PC-3 (cell line): ENCODE results near the gene JAKMIP1. TPM values are rescaled to one million over a fixed set of nuclear protein-coding genes. Genes with fewer than 3 reads are reported as not detected.

Experiments used
- ATAC-seq: fragments of 200-7000 bp; cut with Tn5 transposase; 2 replicates; pipeline ENCODE4 v1.9.1; 2020; ENCODE audit warnings: mild to moderate bottlenecking, moderate library complexity
- BruUV-seq: library from RNA; stranded (reverse); fragments of 400-500 nt; replicated peaks from 2 replicates; lab custom pipeline; 2021; lab: Mats Ljungman, UMichigan
- CTCF ChIA-PET: fragments of 300-600 bp; sonication (Branson Sonifier 250); formaldehyde crosslinking; loops from one replicate; lab custom pipeline; 2022; ENCODE audit warnings: antibody characterized with exemption; lab: Charles Lee
- POLR2A ChIA-PET: fragments of 300-600 bp; sonication (Branson Sonifier 250); formaldehyde crosslinking; loops from one replicate; lab custom pipeline; 2022; ENCODE audit warnings: antibody characterized with exemption; ENCODE audit not compliant: unreplicated experiment; lab: Charles Lee
- DNase-seq: peaks from one replicate; pipeline ENCODE4 v3.0.0-alpha.2; 2015
- H2AFZ ChIP-seq: fragments of 300-600 bp; sonication (generic); 2 replicates; pipeline ENCODE4 v1.6.0; 2016; ENCODE audit warnings: antibody characterized with exemption, low read length
- H3F3A ChIP-seq: fragments of 300-600 bp; sonication (generic); one replicate; pipeline ENCODE4 v1.6.0; 2017; ENCODE audit warnings: antibody characterized with exemption, low read length, control low read depth, mild to moderate bottlenecking; ENCODE audit not compliant: unreplicated experiment
- H3K27ac ChIP-seq: fragments of 300-600 bp; sonication (generic); 2 replicates; pipeline ENCODE4 v1.5.1; 2016; ENCODE audit warnings: mild to moderate bottlenecking, low read length
- H3K27me3 ChIP-seq: fragments of 300-600 bp; sonication (generic); 2 replicates; pipeline ENCODE4 v1.6.1; 2016; ENCODE audit warnings: low read length, mixed read lengths
- H3K36me3 ChIP-seq: fragments of 300-600 bp; sonication (generic); 2 replicates; pipeline ENCODE4 v1.6.1; 2016; ENCODE audit warnings: low read depth, mixed run types, low read length, mixed read lengths
- H3K4me1 ChIP-seq: fragments of 300-600 bp; sonication (generic); 2 replicates; pipeline ENCODE4 v1.5.1; 2016; ENCODE audit warnings: low read length; ENCODE audit not compliant: insufficient read depth
- H3K4me2 ChIP-seq: fragments of 300-600 bp; sonication (generic); 2 replicates; pipeline ENCODE4 v1.6.0; 2016; ENCODE audit warnings: low read length
- H3K4me3 ChIP-seq: fragments of 300-600 bp; sonication (generic); 2 replicates; pipeline ENCODE4 v1.5.1; 2016; ENCODE audit warnings: mild to moderate bottlenecking, low read length, mixed read lengths
- H3K79me2 ChIP-seq: fragments of 300-600 bp; sonication (generic); 2 replicates; pipeline ENCODE4 v1.6.1; 2017; ENCODE audit warnings: low read length, mixed read lengths
- H3K9ac ChIP-seq: fragments of 300-600 bp; sonication (generic); 2 replicates; pipeline ENCODE4 v1.6.0; 2016; ENCODE audit warnings: mild to moderate bottlenecking, low read length
- H3K9me2 ChIP-seq: fragments of 300-600 bp; sonication (generic); replicated peaks from 2 replicates; pipeline ENCODE4 v1.6.1; 2016; ENCODE audit warnings: mixed run types, low read length, mixed read lengths
- H3K9me3 ChIP-seq: fragments of 300-600 bp; sonication (generic); 2 replicates; pipeline ENCODE4 v1.6.1; 2016; ENCODE audit warnings: low read length, mixed read lengths
- H4K20me1 ChIP-seq: fragments of 300-600 bp; sonication (generic); 2 replicates; pipeline ENCODE4 v1.6.1; 2016; ENCODE audit warnings: low read length, mixed read lengths
- CTCF ChIP-seq: fragments of 300-600 bp; sonication (generic); conservative IDR thresholded peaks from 2 replicates; pipeline ENCODE4 v1.5.1; 2017; ENCODE audit warnings: antibody characterized with exemption, low read depth, mild to moderate bottlenecking, low read length
- EZH2 ChIP-seq: fragments of 300-600 bp; sonication (generic); IDR thresholded peaks from one replicate; pipeline ENCODE4 v1.6.1; 2017; ENCODE audit warnings: antibody characterized with exemption, mild to moderate bottlenecking, low read length; ENCODE audit not compliant: unreplicated experiment
- EZH2phosphoT487 ChIP-seq: fragments of 300-600 bp; sonication (generic); IDR thresholded peaks from 2 replicates; pipeline ENCODE4 v1.6.1; 2018; ENCODE audit warnings: mild to moderate bottlenecking, antibody characterized with exemption, low read length, borderline replicate concordance
- intact Hi-C: fragments of 100-400 bp; cut with micrococcal nuclease; formaldehyde crosslinking; loops from 2 replicates; pipeline ENCODE4 v1.9.0; 2023
- total RNA-seq: library from RNA; depleted of rRNA; stranded (reverse); fragments of >200 nt; gene quantifications from 2 replicates; pipeline ENCODE4 v1.2.3, GENCODE V29; 2014

JAKMIP1 gene
- total RNA-seq, 1 experiment from 2014 or later, result 0.04 TPM

GRCh38 chr4:6239968-6240367 is 39.6 kb upstream of the JAKMIP1 start:
- POLR2A ChIA-PET, result no interaction called here
- H4K20me1 ChIP-seq, result no peaks in the 10 kb centered on the region
- no peaks in the 10 kb centered on the region for H3K79me2 ChIP-seq
- no peak overlapping the region for H3K4me2 ChIP-seq
- CTCF ChIA-PET, result no interaction called here
- no TSS peak for BruUV-seq
- H2AFZ ChIP-seq, result no peak overlapping the region
- no peaks in the 10 kb centered on the region for H3K4me1 ChIP-seq
- TF ChIP-seq CTCF, result no peak
- TF ChIP-seq EZH2, result no peak
- no peak for TF ChIP-seq EZH2phosphoT487
- no peaks in the 10 kb centered on the region for H3F3A ChIP-seq
- no peaks in the 10 kb centered on the region for H3K9me2 ChIP-seq
- no peaks in the 10 kb centered on the region for H3K27me3 ChIP-seq
- H3K4me3 ChIP-seq, result no peak overlapping the region
- intact Hi-C loops, result no loop called here
- no peak overlapping the region for H3K9ac ChIP-seq
- H3K27ac ChIP-seq, result no peak overlapping the region
- H3K9me3 ChIP-seq, result no peaks in the 10 kb centered on the region
- no peak for ATAC-seq
- no peak for DNase-seq
- H3K36me3 ChIP-seq, result no peaks in the 10 kb centered on the region

- ChIA-PET CTCF (no interaction called here), POLR2A (no interaction called here)
- no peaks in the 10 kb centered on the region for H3K4me1 ChIP-seq
- no peak for ATAC-seq
- no peak overlapping the region for H3K9ac ChIP-seq
- H3K27ac ChIP-seq, result no peak overlapping the region
- H2AFZ ChIP-seq, result no peak overlapping the region
- H3K79me2 ChIP-seq, result no peaks in the 10 kb centered on the region
- no peak for DNase-seq
- no peaks in the 10 kb centered on the region for H4K20me1 ChIP-seq
- no peak overlapping the region for H3K4me3 ChIP-seq
- no TSS peak for BruUV-seq
- intact Hi-C loops, result no loop called here
- H3K4me2 ChIP-seq, result no peak overlapping the region
- no peaks in the 10 kb centered on the region for H3K36me3 ChIP-seq
- no peaks in the 10 kb centered on the region for H3K9me2 ChIP-seq
- H3K27me3 ChIP-seq, result no peaks in the 10 kb centered on the region
- no peaks in the 10 kb centered on the region for H3F3A ChIP-seq
- H3K9me3 ChIP-seq, result no peaks in the 10 kb centered on the region
- TF ChIP-seq EZH2phosphoT487 (no peak), EZH2 (no peak), CTCF (no peak)
Measured at GRCh38 chr4:6239486-6239885, 39.1 kb upstream of the JAKMIP1 start.

- Histone ChIP-seq H3K36me3 (no peaks in the 10 kb centered on the region), H3K27ac (no peak overlapping the region), H3K9me2 (no peaks in the 10 kb centered on the region), H3F3A (no peaks in the 10 kb centered on the region), H3K4me2 (no peak overlapping the region), H4K20me1 (no peaks in the 10 kb centered on the region), H3K4me3 (no peak overlapping the region), H3K4me1 (no peaks in the 10 kb centered on the region), H3K27me3 (no peaks in the 10 kb centered on the region), H3K79me2 (no peaks in the 10 kb centered on the region), H3K9me3 (no peaks in the 10 kb centered on the region), H2AFZ (no peak overlapping the region), H3K9ac (no peak overlapping the region)
- ChIA-PET POLR2A (no interaction called here), CTCF (no interaction called here)
- TF ChIP-seq EZH2 (no peak), EZH2phosphoT487 (no peak)
- DNase-seq (no peak), ATAC-seq (no peak)
- no TSS peak for BruUV-seq
- intact Hi-C loops, result no loop called here
Measured at GRCh38 chr4:6236816-6237390, 36.6 kb upstream of the JAKMIP1 start.
